Spleen (tissue), 7 donors: Measurements from ENCODE around the gene BYSL.
"Not testable (repeated sequence)": the region's sequence is repeated elsewhere in the genome, so short reads cannot be mapped to it uniquely, and the experiment has no call there.

Experiments
- POLR2A ChIP-seq, 3 donors: fragments of 450-650 bp; IDR thresholded peaks; one replicate each; pipeline ENCODE4 v1.5.1; 2017; ENCODE audit warnings: antibody characterized with exemption in 3 of 3, mild to moderate bottlenecking in 1 of 3
- POLR2AphosphoS5 ChIP-seq, 3 donors: sonication (generic); formaldehyde crosslinking; IDR thresholded peaks; one replicate each; pipeline ENCODE4 v1.5.1; 2017; ENCODE audit warnings: antibody characterized with exemption in 3 of 3
- TF ChIP-seq, protein P1 (sequence below), 11 experiments: fragments of 200-600 bp in 7 of 11; fragments of 450-650 bp in 4 of 11; sonication (generic) in 4 of 11; IDR thresholded peaks in 8 of 11; conservative IDR thresholded peaks in 3 of 11; 1 replicate in 7 of 11; 2 replicates in 4 of 11; pipeline versions ENCODE4 v1.4.0 to v1.8.0; 2016 to 2021; ENCODE audit warnings: antibody characterized with exemption in 11 of 11, inconsistent platforms in 4 of 11, mild to moderate bottlenecking in 1 of 11
- donor health status: DM: no; HTN: no; CAD: no; lungs with moderate emphysema.
- donor health status: DM: no; HTN: no; CAD: no.
- donor health status: DM: no; HTN: no; CAD: no.

DNA sequence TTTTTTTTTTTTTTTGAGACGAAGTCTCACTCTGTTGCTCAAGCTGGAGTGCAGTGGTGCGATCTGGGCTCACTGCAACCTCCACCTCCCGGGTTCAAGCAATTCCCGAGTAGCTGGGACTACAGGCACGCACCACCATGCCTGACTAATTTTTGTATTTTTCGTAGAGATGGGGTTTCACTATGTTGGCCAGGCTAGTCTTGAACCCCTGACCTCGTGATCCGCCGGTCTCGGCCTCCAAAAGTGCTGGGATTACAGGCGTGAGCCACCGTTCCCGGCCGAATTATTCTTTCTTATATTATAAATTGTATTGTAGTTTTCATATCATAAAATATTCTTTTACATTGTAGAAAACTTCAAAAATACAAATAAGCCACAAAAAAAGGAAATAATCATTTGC lies 21.6 kb downstream of the BYSL start:
- TF ChIP-seq, protein P1, sequence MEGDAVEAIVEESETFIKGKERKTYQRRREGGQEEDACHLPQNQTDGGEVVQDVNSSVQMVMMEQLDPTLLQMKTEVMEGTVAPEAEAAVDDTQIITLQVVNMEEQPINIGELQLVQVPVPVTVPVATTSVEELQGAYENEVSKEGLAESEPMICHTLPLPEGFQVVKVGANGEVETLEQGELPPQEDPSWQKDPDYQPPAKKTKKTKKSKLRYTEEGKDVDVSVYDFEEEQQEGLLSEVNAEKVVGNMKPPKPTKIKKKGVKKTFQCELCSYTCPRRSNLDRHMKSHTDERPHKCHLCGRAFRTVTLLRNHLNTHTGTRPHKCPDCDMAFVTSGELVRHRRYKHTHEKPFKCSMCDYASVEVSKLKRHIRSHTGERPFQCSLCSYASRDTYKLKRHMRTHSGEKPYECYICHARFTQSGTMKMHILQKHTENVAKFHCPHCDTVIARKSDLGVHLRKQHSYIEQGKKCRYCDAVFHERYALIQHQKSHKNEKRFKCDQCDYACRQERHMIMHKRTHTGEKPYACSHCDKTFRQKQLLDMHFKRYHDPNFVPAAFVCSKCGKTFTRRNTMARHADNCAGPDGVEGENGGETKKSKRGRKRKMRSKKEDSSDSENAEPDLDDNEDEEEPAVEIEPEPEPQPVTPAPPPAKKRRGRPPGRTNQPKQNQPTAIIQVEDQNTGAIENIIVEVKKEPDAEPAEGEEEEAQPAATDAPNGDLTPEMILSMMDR (IDR thresholded peaks at IDR 0.05 in 8 of 11, conservative IDR thresholded peaks at IDR 0.05 in 3 of 11) = not testable (repeated sequence)
- TF ChIP-seq POLR2AphosphoS5, POLR2A (IDR thresholded peaks at IDR 0.05): not testable (repeated sequence)
